Measurements from ENCODE around the gene PCNT. TPM values are rescaled to one million over a fixed set of nuclear protein-coding genes. Genes with fewer than 3 reads are reported as not detected.

The PCNT gene
- total RNA-seq, 1 experiment from 2014 or later: 34.0 TPM

- BruUV-seq (replicated peaks): no TSS peak
- peaks cover 80% of the 10 kb centered on the region for H3K36me3 Mint-ChIP-seq (ENCODE audit: insufficient read depth, unreplicated experiment)
- intact Hi-C loops (cut with micrococcal nuclease): no loop called here
- CTCF ChIA-PET: interaction anchor here (0.5 to 1.6 kb wide), 4 partner anchors 41 to 368 kb away, joined by 3 to 11 read pairs (median 4); no protein-coding TSS in a partner anchor
- no peak for DNase-seq (ENCODE audit: unreplicated experiment)
- H3K4me3 Mint-ChIP-seq (ENCODE audit: unreplicated experiment): peak overlapping the region; percentile 82
- POLR2A ChIA-PET: interaction anchor here (0.9 to 3.5 kb wide), 14 partner anchors 10 to 141 kb away, joined by 3 to 20 read pairs (median 4); partner anchors contain the start of gene C21orf58
- TF ChIP-seq CTCF (IDR thresholded peaks at IDR 0.05; ENCODE audit: unreplicated experiment): no peak
- H3K9me3 Mint-ChIP-seq (ENCODE audit: unreplicated experiment): no peaks in the 10 kb centered on the region
- no peaks in the 10 kb centered on the region for H3K27me3 Mint-ChIP-seq (ENCODE audit: insufficient read depth, unreplicated experiment)
- peaks cover 13% of the 10 kb centered on the region for H3K4me1 Mint-ChIP-seq (ENCODE audit: insufficient read depth, unreplicated experiment)
- H3K27ac Mint-ChIP-seq (ENCODE audit: low read depth, unreplicated experiment): peak overlapping the region; percentile 74
Observed at GRCh38 chr21:46284733-46285132, 39.2 kb upstream of the PCNT start.

DNA sequence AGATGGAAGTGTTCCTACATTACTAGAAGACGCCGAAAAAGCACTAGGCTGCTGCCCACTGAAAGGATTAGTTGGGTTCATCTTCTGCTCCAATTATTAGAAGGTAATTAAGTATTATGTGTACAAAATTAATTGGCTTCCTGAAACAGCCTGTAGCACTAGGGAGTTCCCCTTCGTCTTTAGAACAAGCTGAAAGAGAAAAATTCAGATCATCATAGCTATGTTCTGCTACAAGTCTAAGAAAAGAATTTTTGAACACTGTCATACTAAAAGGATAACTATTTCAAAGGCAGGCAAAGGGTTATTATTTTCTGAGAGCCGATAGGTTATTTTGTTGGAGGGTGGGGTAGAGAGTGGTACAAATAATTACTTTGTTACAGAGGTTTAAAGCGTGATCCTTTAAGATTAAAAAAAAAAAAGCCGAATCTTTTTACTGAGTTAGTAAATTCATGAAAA, 38.7 kb upstream of the PCNT start, which contains the start of gene MCM3AP:
Gene MCM3AP (minus strand): TSS at position 406 of the 456 bp plus-strand sequence. CDS start 325 bp downstream, at position 81.
- peaks cover 79% of the 10 kb centered on the region for H3K36me3 Mint-ChIP-seq (ENCODE audit: insufficient read depth, unreplicated experiment)
- H3K4me1 Mint-ChIP-seq (ENCODE audit: insufficient read depth, unreplicated experiment): peaks cover 15% of the 10 kb centered on the region
- TSS peak; percentile 53 for BruUV-seq (replicated peaks)
- ChIA-PET POLR2A (interaction anchor here (0.6 to 3.5 kb wide), 17 partner anchors 10 to 349 kb away, joined by 3 to 20 read pairs (median 4); partner anchors contain the start of gene C21orf58), CTCF (interaction anchor here (0.5 to 1.6 kb wide), 5 partner anchors 11 to 368 kb away, joined by 3 to 11 read pairs (median 3); no protein-coding TSS in a partner anchor)
- DNase-seq (ENCODE audit: unreplicated experiment): no peak
- no peaks in the 10 kb centered on the region for H3K27me3 Mint-ChIP-seq (ENCODE audit: insufficient read depth, unreplicated experiment)
- TF ChIP-seq CTCF (IDR thresholded peaks at IDR 0.05; ENCODE audit: unreplicated experiment): no peak
- peak within 1 kb of the TSS; percentile 74 for H3K27ac Mint-ChIP-seq (ENCODE audit: low read depth, unreplicated experiment)
- H3K9me3 Mint-ChIP-seq (ENCODE audit: unreplicated experiment): no peaks in the 10 kb centered on the region
- intact Hi-C loops (cut with micrococcal nuclease): no loop called here
- peak within 1 kb of the TSS; percentile 82 for H3K4me3 Mint-ChIP-seq (ENCODE audit: unreplicated experiment)

DNA sequence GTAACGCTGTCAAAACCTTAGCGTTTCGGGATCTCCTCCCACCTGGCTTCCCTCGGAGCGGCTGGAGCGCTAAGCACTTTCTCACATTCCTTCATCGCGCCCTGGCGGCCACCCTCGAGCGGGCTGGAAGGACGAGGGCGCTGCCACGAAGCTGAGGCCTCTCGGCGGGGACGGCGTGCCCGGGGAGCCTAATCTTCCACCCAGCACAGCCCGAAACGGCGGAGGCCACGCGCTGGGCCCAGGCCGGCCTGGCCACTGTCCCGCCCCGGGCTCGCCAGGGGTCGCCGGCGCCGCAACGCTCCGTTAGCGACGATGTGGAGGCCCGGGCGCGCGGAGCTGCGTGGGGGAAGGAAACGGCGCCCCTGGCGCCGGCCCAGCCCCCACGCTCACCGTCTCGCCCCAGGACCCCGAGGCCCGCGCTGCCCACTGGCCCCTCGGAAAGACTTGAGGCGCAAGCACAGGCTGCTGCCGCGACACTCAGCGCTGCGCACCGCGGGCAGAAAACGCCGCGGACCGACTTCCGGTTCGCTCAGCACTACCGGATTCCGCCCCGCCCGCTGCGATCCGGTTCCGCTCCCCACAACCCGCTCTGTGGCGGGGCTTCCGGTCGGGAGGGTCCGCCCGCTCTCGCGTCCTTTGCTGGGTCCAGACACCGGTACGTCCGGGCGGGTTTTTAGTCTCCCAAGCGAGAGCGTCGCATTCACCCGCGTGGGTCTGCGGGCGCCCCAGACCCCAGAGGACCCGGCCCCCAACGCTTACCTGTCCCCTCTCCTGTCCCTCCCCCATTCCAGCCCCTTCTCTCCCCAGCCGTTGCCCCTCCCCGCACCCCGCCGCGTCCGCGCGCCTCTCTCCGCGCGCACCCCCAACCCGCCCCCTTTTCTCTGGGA, 38.0 kb upstream of the PCNT start, which contains the start of gene YBEY:
Gene YBEY (plus strand): TSS at position 582 of the 887 bp plus-strand sequence. CDS start 572 bp downstream, outside the sequence.
- H3K4me1 Mint-ChIP-seq (ENCODE audit: insufficient read depth, unreplicated experiment): peaks cover 15% of the 10 kb centered on the region
- intact Hi-C loops (cut with micrococcal nuclease): loop anchor here (1.0 kb wide), 1 partner anchor 39 kb away; no protein-coding TSS in a partner anchor
- POLR2A ChIA-PET: interaction anchor here (0.6 to 3.5 kb wide), 13 partner anchors 11 to 349 kb away, joined by 3 to 20 read pairs (median 5); partner anchors contain the start of gene C21orf58

More for the DNA sequence above, 38.0 kb upstream of the PCNT start, which contains the start of gene YBEY:
- no peaks in the 10 kb centered on the region for H3K9me3 Mint-ChIP-seq (ENCODE audit: unreplicated experiment)
- no peaks in the 10 kb centered on the region for H3K27me3 Mint-ChIP-seq (ENCODE audit: insufficient read depth, unreplicated experiment)
- CTCF ChIA-PET: interaction anchor here (0.6 to 1.6 kb wide), 2 partner anchors 12 to 39 kb away, joined by 3 to 11 read pairs; no protein-coding TSS in a partner anchor
- peak; percentile 20 for TF ChIP-seq CTCF (IDR thresholded peaks at IDR 0.05; ENCODE audit: unreplicated experiment)
- H3K27ac Mint-ChIP-seq (ENCODE audit: low read depth, unreplicated experiment): peak within 1 kb of the TSS; percentile 74
- peak; percentile 89 for DNase-seq (ENCODE audit: unreplicated experiment)
- peak within 1 kb of the TSS; percentile 82 for H3K4me3 Mint-ChIP-seq (ENCODE audit: unreplicated experiment)
- BruUV-seq (replicated peaks): no TSS peak
- H3K36me3 Mint-ChIP-seq (ENCODE audit: insufficient read depth, unreplicated experiment): peaks cover 77% of the 10 kb centered on the region

Data from MCF 10A (cell line).